Upper lobe of left lung (tissue), 4 donors: ENCODE measurements around the gene IL1RL2.
A peak's percentile ranks its signal among the peaks of the same experiment; 100 is the strongest.

Source experiments
- CTCF ChIP-seq, 6 experiments: fragments of 450-650 bp in 4 of 6; fragments of 200-600 bp in 2 of 6; sonication (generic) in 2 of 6; IDR thresholded peaks; one replicate each; pipeline ENCODE4 v1.5.1; 2016 to 2019; ENCODE audit warnings: antibody characterized with exemption in 6 of 6
- POLR2A ChIP-seq, 4 donors: fragments of 450-650 bp; IDR thresholded peaks; one replicate each; pipeline ENCODE4 v1.5.1; 2016 to 2017; ENCODE audit warnings: antibody characterized with exemption in 4 of 4, mild to moderate bottlenecking in 2 of 4

- no peak for TF ChIP-seq CTCF (IDR thresholded peaks at IDR 0.05)
- peak in 1 of 4 donors; percentile 6 for TF ChIP-seq POLR2A (IDR thresholded peaks at IDR 0.05)
Observed at GRCh38 chr2:102278720-102279390, 92.0 kb downstream of the IL1RL2 start.
